Astrocyte (in vitro differentiated cells and primary cell): ENCODE results near the gene ESAM. TPM values are rescaled to one million over a fixed set of nuclear protein-coding genes. Genes with fewer than 3 reads are reported as not detected.

ENCODE experiments used
- DNase-seq: peaks from one replicate; pipeline ENCODE4 v3.0.0-alpha.2; 2010; ENCODE audit warnings: low read depth
- FAIRE-seq: peaks from 2 replicates; lab custom pipeline; 2011; peaks lifted over from hg19 to GRCh38; lab: Jason Lieb, UNC
- H2AFZ ChIP-seq: 2 replicates; pipeline ENCODE4 v1.6.0; 2012; ENCODE audit warnings: low read depth, low read length, inconsistent platforms
- H3K27ac ChIP-seq: 2 replicates; pipeline ENCODE4 v1.5.1; 2011; ENCODE audit warnings: low read depth, low read length, inconsistent platforms
- H3K27me3 ChIP-seq: 2 replicates; pipeline ENCODE4 v1.6.0; 2011; ENCODE audit warnings: low read length, inconsistent platforms; ENCODE audit not compliant: insufficient read depth
- H3K36me3 ChIP-seq: 2 replicates; pipeline ENCODE4 v1.5.1; 2011; ENCODE audit warnings: low read length, inconsistent platforms; ENCODE audit not compliant: insufficient read depth
- H3K4me1 ChIP-seq: 2 replicates; pipeline ENCODE4 v1.5.1; 2011; ENCODE audit warnings: low read length, inconsistent platforms; ENCODE audit not compliant: insufficient read depth
- H3K4me2 ChIP-seq: 2 replicates; pipeline ENCODE4 v1.6.0; 2012; ENCODE audit warnings: low read length, inconsistent platforms
- H3K4me3 ChIP-seq: 2 replicates; pipeline ENCODE4 v1.5.1; 2011; ENCODE audit warnings: low read depth, mild to moderate bottlenecking, low read length, inconsistent platforms; ENCODE audit not compliant: insufficient read depth
- H3K79me2 ChIP-seq: 2 replicates; pipeline ENCODE4 v1.6.0; 2012; ENCODE audit warnings: mild to moderate bottlenecking, low read length, inconsistent platforms; ENCODE audit not compliant: insufficient read depth
- H3K9ac ChIP-seq: 2 replicates; pipeline ENCODE4 v1.6.0; 2012; ENCODE audit warnings: mild to moderate bottlenecking, low read length, inconsistent platforms
- H3K9me3 ChIP-seq: 2 replicates; pipeline ENCODE4 v1.5.1; 2012; ENCODE audit warnings: low read depth, mild to moderate bottlenecking, low read length, inconsistent platforms; ENCODE audit not compliant: insufficient read depth
- H4K20me1 ChIP-seq: 2 replicates; pipeline ENCODE4 v1.6.0; 2012; ENCODE audit warnings: low read length, inconsistent platforms; ENCODE audit not compliant: insufficient read depth
- H3K27ac Mint-ChIP-seq: one replicate; pipeline ENCODE4 v1.8.0; 2021; ENCODE audit warnings: mild to moderate bottlenecking, mixed read lengths; ENCODE audit not compliant: unreplicated experiment
- H3K27me3 Mint-ChIP-seq: one replicate; pipeline ENCODE4 v1.8.0; 2021; ENCODE audit warnings: low read depth, mixed read lengths; ENCODE audit not compliant: unreplicated experiment
- H3K36me3 Mint-ChIP-seq: one replicate; pipeline ENCODE4 v1.8.0; 2021; ENCODE audit warnings: low read depth, mixed read lengths; ENCODE audit not compliant: unreplicated experiment
- H3K4me1 Mint-ChIP-seq: one replicate; pipeline ENCODE4 v1.8.0; 2021; ENCODE audit warnings: low read depth, mixed read lengths; ENCODE audit not compliant: unreplicated experiment
- H3K4me3 Mint-ChIP-seq: one replicate; pipeline ENCODE4 v1.8.0; 2021; ENCODE audit warnings: mild to moderate bottlenecking, moderate library complexity, mixed read lengths; ENCODE audit not compliant: unreplicated experiment
- H3K9me3 Mint-ChIP-seq: one replicate; pipeline ENCODE4 v1.8.0; 2021; ENCODE audit warnings: mild to moderate bottlenecking, mixed read lengths; ENCODE audit not compliant: unreplicated experiment
- EZH2 ChIP-seq: IDR thresholded peaks from 2 replicates; pipeline ENCODE4 v1.6.1; 2012; ENCODE audit warnings: mild to moderate bottlenecking, low read length, inconsistent platforms; ENCODE audit not compliant: insufficient read depth
- total RNA-seq: library from RNA; stranded (reverse); gene quantifications from 2 replicates; pipeline ENCODE4 v1.2.1, GENCODE V29; 2021
- TF ChIP-seq, protein P1 (sequence below): IDR thresholded peaks from 2 replicates; pipeline ENCODE4 v1.5.1; 2011; ENCODE audit warnings: low read depth, mild to moderate bottlenecking, inconsistent platforms, low read length, moderate library complexity; ENCODE audit not compliant: insufficient read depth

Gene ESAM
- total RNA-seq, 1 donor from 2014 or later: 22.0 TPM

DNA sequence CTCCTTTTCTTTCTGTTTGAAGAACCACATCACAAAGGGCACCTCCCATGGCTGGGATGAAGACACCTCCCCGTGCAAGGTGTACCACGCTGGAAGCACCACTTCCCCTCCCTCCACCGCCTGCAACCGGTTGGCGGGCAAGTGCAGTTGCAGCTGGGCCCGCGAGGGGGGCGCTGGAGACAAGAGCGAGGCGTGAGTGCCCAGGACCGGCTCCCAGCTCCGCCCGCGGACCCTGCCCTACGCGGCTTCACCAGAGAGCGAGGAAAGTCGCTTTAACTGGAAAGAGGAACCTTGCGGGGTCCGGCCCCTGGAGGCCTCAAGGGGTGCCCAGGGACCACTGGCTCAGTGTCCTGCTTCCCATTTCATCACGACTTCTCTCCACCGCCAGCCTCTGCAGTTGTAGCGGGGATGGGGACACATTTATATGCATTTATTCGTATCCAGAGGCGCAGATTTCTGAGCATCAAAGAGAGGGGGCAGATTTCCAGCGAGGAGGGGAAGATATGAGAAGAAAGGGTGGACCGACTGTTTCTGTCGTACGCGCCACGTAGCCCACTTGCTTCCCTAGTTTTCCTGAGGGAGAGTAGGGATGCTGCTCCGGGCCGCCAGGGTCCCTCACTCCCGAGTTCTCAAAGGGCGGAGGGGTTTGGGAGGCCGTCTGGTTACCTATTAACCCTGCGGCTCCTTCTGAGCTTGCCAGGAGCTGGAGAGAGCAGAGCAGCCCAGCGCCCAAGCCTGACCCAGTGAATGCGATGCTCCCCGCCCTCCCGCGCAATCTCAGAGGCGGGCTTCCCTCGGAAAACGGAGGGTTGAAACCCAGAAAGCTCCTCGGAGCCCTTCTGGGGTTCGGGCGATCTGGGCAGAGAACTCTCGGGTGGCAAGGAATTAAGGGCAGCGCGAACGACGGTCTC, 3.5 kb downstream of the ESAM start:
- no peaks in the 10 kb centered on the region for H3K9me3 Mint-ChIP-seq
- peak overlapping the region; percentile 75 for H3K4me3 Mint-ChIP-seq
- no peak overlapping the region for H3K9ac ChIP-seq
- H3K27ac ChIP-seq: no peak overlapping the region
- peak; percentile 67 for TF ChIP-seq EZH2
- TF ChIP-seq, protein P1, sequence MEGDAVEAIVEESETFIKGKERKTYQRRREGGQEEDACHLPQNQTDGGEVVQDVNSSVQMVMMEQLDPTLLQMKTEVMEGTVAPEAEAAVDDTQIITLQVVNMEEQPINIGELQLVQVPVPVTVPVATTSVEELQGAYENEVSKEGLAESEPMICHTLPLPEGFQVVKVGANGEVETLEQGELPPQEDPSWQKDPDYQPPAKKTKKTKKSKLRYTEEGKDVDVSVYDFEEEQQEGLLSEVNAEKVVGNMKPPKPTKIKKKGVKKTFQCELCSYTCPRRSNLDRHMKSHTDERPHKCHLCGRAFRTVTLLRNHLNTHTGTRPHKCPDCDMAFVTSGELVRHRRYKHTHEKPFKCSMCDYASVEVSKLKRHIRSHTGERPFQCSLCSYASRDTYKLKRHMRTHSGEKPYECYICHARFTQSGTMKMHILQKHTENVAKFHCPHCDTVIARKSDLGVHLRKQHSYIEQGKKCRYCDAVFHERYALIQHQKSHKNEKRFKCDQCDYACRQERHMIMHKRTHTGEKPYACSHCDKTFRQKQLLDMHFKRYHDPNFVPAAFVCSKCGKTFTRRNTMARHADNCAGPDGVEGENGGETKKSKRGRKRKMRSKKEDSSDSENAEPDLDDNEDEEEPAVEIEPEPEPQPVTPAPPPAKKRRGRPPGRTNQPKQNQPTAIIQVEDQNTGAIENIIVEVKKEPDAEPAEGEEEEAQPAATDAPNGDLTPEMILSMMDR: peak; percentile 41
- H3K27ac Mint-ChIP-seq: peak overlapping the region; percentile 69
- H2AFZ ChIP-seq: peak overlapping the region; percentile 55
- peaks cover 5% of the 10 kb centered on the region for H3K36me3 Mint-ChIP-seq
- no peaks in the 10 kb centered on the region for H3K36me3 ChIP-seq
- peaks cover 22% of the 10 kb centered on the region for H3K4me1 Mint-ChIP-seq
- DNase-seq (peak; percentile 27), FAIRE-seq (no peak)
- peak overlapping the region; percentile 91 for H3K4me2 ChIP-seq
- H4K20me1 ChIP-seq: peaks cover 29% of the 10 kb centered on the region
- peaks cover 23% of the 10 kb centered on the region for H3K4me1 ChIP-seq
- H3K79me2 ChIP-seq: no peaks in the 10 kb centered on the region
- H3K27me3 ChIP-seq: peaks cover 34% of the 10 kb centered on the region
- peak overlapping the region; percentile 44 for H3K4me3 ChIP-seq
- peaks cover 42% of the 10 kb centered on the region for H3K27me3 Mint-ChIP-seq
- H3K9me3 ChIP-seq: no peaks in the 10 kb centered on the region

DNA sequence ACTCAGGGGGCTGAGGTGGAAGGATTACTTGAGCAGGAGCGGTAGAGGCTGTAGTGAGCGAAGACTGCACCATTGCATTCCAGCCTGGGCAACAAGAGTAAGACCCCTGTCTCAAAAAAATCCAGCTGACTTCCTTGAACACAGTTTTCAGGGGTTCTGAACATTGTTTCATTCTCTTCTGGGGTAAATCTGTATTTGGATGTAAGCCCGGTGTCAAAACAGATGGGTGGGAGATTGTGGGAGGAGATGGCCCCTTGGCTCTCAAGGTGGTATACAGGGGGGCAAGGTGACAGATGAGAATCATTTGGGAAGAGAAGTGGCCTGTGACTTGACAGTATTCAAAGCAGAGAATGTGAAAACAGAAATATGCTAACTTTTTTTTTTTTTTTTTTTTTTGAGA, 4.8 kb downstream of the ESAM start:
- H3K36me3 Mint-ChIP-seq: peaks cover 3% of the 10 kb centered on the region
- Histone ChIP-seq H3K27ac (no peak overlapping the region), H3K4me2 (no peak overlapping the region), H2AFZ (no peak overlapping the region), H3K36me3 (no peaks in the 10 kb centered on the region), H3K9ac (no peak overlapping the region), H3K27me3 (peaks cover 28% of the 10 kb centered on the region), H3K9me3 (no peaks in the 10 kb centered on the region), H3K79me2 (no peaks in the 10 kb centered on the region), H3K4me3 (no peak overlapping the region), H3K4me1 (peaks cover 16% of the 10 kb centered on the region), H4K20me1 (peaks cover 17% of the 10 kb centered on the region)
- H3K27me3 Mint-ChIP-seq: peaks cover 53% of the 10 kb centered on the region
- H3K4me1 Mint-ChIP-seq: peaks cover 17% of the 10 kb centered on the region
- H3K4me3 Mint-ChIP-seq: no peak overlapping the region
- no peak for FAIRE-seq
- TF ChIP-seq, protein P1: no peak
- no peak for TF ChIP-seq EZH2
- no peak overlapping the region for H3K27ac Mint-ChIP-seq
- H3K9me3 Mint-ChIP-seq: no peaks in the 10 kb centered on the region
- no peak for DNase-seq

DNA sequence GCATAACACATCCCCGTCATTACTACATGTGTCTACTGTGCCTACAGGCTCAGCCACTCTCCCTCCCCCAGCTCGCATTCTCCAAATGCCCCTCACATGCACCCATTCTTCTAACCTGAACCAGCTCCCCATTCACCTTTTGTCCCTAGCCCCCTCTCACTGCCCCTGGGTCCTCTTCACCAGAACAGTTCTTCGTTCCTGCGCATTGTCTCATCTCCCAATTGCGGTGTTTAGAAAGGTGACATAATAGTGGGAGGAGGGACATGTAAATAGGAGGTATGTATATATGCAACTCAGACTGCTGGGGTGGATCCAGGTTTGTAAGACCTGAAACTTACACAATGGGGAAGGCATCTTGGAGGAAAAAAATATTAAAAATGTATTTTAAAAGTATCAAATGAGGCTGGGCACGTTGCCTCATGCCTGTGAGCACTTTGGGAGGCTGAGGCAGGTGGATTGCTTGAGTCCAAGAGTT, 5.3 kb downstream of the ESAM start:
- Histone ChIP-seq H3K79me2 (no peaks in the 10 kb centered on the region), H3K27me3 (peaks cover 26% of the 10 kb centered on the region), H3K36me3 (no peaks in the 10 kb centered on the region), H3K9ac (no peak overlapping the region), H2AFZ (no peak overlapping the region), H3K4me3 (no peak overlapping the region), H3K4me1 (peaks cover 16% of the 10 kb centered on the region), H3K9me3 (no peaks in the 10 kb centered on the region), H3K4me2 (no peak overlapping the region), H4K20me1 (peaks cover 13% of the 10 kb centered on the region), H3K27ac (no peak overlapping the region)
- H3K36me3 Mint-ChIP-seq: peaks cover 3% of the 10 kb centered on the region
- FAIRE-seq (no peak), DNase-seq (no peak)
- H3K4me1 Mint-ChIP-seq: peaks cover 19% of the 10 kb centered on the region
- no peak overlapping the region for H3K4me3 Mint-ChIP-seq
- no peaks in the 10 kb centered on the region for H3K9me3 Mint-ChIP-seq
- H3K27ac Mint-ChIP-seq: no peak overlapping the region
- TF ChIP-seq, protein P1: no peak
- no peak for TF ChIP-seq EZH2
- H3K27me3 Mint-ChIP-seq: peaks cover 54% of the 10 kb centered on the region
